Cerebellar cortex (tissue), 1 donor: ENCODE data around the gene SAE1.

Source experiments
- DNase-seq: peaks from one replicate; pipeline ENCODE4 v3.0.0-alpha.2; 2015; ENCODE audit warnings: low spot score

Gene SAE1

GRCh38 chr19:47106821-47107201 is 23.8 kb upstream of the SAE1 start:
- peak; percentile 37 for DNase-seq

- peak; percentile 44 for DNase-seq
Measured at GRCh38 chr19:47107202-47107952, 23.3 kb upstream of the SAE1 start.

GRCh38 chr19:47107953-47108746 is 22.5 kb upstream of the SAE1 start:
- peak; percentile 77 for DNase-seq

- no peak for DNase-seq
Measured at GRCh38 chr19:47109177-47109540, 21.5 kb upstream of the SAE1 start.

GRCh38 chr19:47109541-47110375 is 20.9 kb upstream of the SAE1 start:
- peak; percentile 65 for DNase-seq

- DNase-seq = peak; percentile 59
Measured at GRCh38 chr19:47110521-47111005, 20.1 kb upstream of the SAE1 start.

- DNase-seq = peak; percentile 35
Measured at GRCh38 chr19:47111006-47111621, 19.5 kb upstream of the SAE1 start.

GRCh38 chr19:47111682-47112165 is 18.9 kb upstream of the SAE1 start:
- DNase-seq = no peak

- DNase-seq = peak; percentile 81
Measured at GRCh38 chr19:47112166-47112996, 18.3 kb upstream of the SAE1 start.

- DNase-seq = peak; percentile 100
Measured at GRCh38 chr19:47112997-47113849, 17.4 kb upstream of the SAE1 start, which contains the start of gene ZC3H4. TSS of gene ZC3H4 (minus strand) at chr19:47113776. CDS start at chr19:47112584, 1,192 bp downstream.

GRCh38 chr19:47113850-47114651 is 16.6 kb upstream of the SAE1 start:
- DNase-seq = no peak

- no peak for DNase-seq
Measured at GRCh38 chr19:47120470-47121067, 10.1 kb upstream of the SAE1 start.

GRCh38 chr19:47122359-47123335 is 8.0 kb upstream of the SAE1 start:
- DNase-seq = no peak

GRCh38 chr19:47123406-47123805 is 7.2 kb upstream of the SAE1 start:
- DNase-seq = no peak

GRCh38 chr19:47124937-47125668 is 5.5 kb upstream of the SAE1 start:
- DNase-seq = peak; percentile 92

- no peak for DNase-seq
Measured at GRCh38 chr19:47125669-47125938, 5.0 kb upstream of the SAE1 start.

GRCh38 chr19:47129579-47129978 is 1.1 kb upstream of the SAE1 start:
- DNase-seq = no peak
